Astrocyte of the spinal cord (primary cell): ENCODE measurements around the gene SEC14L5.

Experiments used
- DNase-seq: peaks from one replicate; pipeline ENCODE4 v3.0.0; 2011; ENCODE audit warnings: low read depth, low spot score
- H3K4me3 ChIP-seq: 2 replicates; pipeline ENCODE4 v1.5.1; 2011; ENCODE audit warnings: low read depth, mild to moderate bottlenecking, low read length, moderate library complexity
- in situ Hi-C: cut with HindIII; loops from 2 replicates; pipeline ENCODE4 v1.10.0; 2017; ENCODE audit warnings: low sequenced_read_pairs
- TF ChIP-seq, protein P1 (sequence below): IDR thresholded peaks from 2 replicates; pipeline ENCODE4 v1.5.1; 2012; ENCODE audit warnings: low read depth, mild to moderate bottlenecking, low read length, inconsistent platforms

The SEC14L5 gene

DNA sequence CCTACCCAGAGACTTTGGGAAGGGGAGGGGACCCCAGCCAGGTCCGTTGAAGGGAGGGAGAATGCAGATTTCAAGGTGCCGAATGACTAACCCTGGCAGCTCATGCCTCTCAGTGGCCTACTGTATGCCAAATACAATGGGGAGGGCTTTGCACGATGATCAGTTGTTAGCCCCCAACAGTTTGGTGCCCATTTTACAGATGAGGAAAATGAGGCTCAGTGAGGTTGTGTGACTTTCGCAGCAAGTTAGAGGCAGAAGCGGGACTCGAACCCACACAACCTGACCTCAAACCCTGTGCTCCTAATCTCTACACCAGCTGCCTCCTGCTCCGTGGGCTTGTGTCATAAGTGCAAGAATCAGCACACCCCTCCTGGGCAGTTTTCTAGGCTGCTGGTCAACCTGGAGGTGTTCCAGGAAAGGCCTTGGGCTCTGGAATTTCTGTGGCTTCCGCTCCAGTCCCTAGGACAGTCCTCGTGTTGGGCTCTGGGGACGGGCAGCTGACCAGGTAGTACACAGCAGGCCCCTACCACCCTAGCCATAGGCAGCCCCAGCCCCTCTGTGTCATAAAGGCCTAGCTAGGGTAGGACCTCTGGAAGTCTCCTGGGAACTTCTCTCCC is 87.5 kb downstream of the SEC14L5 start:
- no peak overlapping the region for H3K4me3 ChIP-seq
- in situ Hi-C loops: no loop called here
- TF ChIP-seq, protein P1, sequence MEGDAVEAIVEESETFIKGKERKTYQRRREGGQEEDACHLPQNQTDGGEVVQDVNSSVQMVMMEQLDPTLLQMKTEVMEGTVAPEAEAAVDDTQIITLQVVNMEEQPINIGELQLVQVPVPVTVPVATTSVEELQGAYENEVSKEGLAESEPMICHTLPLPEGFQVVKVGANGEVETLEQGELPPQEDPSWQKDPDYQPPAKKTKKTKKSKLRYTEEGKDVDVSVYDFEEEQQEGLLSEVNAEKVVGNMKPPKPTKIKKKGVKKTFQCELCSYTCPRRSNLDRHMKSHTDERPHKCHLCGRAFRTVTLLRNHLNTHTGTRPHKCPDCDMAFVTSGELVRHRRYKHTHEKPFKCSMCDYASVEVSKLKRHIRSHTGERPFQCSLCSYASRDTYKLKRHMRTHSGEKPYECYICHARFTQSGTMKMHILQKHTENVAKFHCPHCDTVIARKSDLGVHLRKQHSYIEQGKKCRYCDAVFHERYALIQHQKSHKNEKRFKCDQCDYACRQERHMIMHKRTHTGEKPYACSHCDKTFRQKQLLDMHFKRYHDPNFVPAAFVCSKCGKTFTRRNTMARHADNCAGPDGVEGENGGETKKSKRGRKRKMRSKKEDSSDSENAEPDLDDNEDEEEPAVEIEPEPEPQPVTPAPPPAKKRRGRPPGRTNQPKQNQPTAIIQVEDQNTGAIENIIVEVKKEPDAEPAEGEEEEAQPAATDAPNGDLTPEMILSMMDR: no peak
- no peak for DNase-seq

DNA sequence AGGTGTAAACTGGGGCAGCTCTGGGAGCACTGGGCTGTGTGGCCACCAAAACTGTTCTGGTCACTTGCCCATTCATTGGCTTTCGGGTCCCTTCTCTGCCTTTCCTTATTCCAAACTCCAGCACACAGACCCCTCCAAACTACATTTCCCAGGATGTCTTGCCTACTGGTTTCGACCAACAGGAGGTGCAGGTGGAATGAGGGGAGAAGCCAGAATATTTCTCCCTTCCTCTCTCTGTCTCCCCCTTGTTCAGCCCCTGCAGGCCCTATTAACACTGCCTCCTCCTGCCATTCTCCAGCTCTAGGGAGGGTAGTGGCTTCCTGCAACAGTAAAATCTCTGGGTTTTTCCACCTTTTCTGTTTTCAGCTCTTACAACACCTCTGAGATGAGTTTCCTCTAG is 88.8 kb downstream of the SEC14L5 start:
- TF ChIP-seq, protein P1: no peak
- no peak overlapping the region for H3K4me3 ChIP-seq
- in situ Hi-C loops: no loop called here
- DNase-seq: no peak

GRCh38 chr16:5054876-5055865 is 97.0 kb downstream of the SEC14L5 start:
- no peak for DNase-seq
- TF ChIP-seq, protein P1: no peak
- H3K4me3 ChIP-seq: no peak overlapping the region
- in situ Hi-C loops: no loop called here

GRCh38 chr16:5056352-5056751 is 98.2 kb downstream of the SEC14L5 start:
- TF ChIP-seq, protein P1: peak; percentile 35
- no peak for DNase-seq
- no peak overlapping the region for H3K4me3 ChIP-seq
- in situ Hi-C loops: no loop called here

GRCh38 chr16:5058476-5058875 is 100.3 kb downstream of the SEC14L5 start:
- no peak overlapping the region for H3K4me3 ChIP-seq
- TF ChIP-seq, protein P1: peak; percentile 22
- in situ Hi-C loops: no loop called here
- no peak for DNase-seq

GRCh38 chr16:5059386-5060072 is 101.4 kb downstream of the SEC14L5 start:
- no peak for DNase-seq
- no peak overlapping the region for H3K4me3 ChIP-seq
- in situ Hi-C loops: no loop called here
- TF ChIP-seq, protein P1: no peak
